IPS-20b (cell line): ENCODE data around the gene GFI1.

Experiments
- H3K27ac ChIP-seq: one replicate; pipeline ENCODE4 v1.5.1; 2013; ENCODE audit warnings: low read length
- H3K27me3 ChIP-seq: 2 replicates; pipeline ENCODE4 v1.6.1; 2013; ENCODE audit warnings: mild to moderate bottlenecking, low read length, inconsistent platforms; ENCODE audit not compliant: insufficient read depth
- H3K36me3 ChIP-seq: 2 replicates; pipeline ENCODE4 v1.6.1; 2013; ENCODE audit warnings: low read depth, mild to moderate bottlenecking, inconsistent platforms, low read length, moderate library complexity; ENCODE audit not compliant: insufficient read depth
- H3K4me1 ChIP-seq: 2 replicates; pipeline ENCODE4 v1.6.1; 2013; ENCODE audit warnings: mild to moderate bottlenecking, control low read depth, inconsistent platforms, low read length, moderate library complexity; ENCODE audit not compliant: insufficient read depth
- H3K4me3 ChIP-seq: 2 replicates; pipeline ENCODE4 v1.5.1; 2013; ENCODE audit warnings: mild to moderate bottlenecking, low read length, inconsistent platforms
- H3K9ac ChIP-seq: 2 replicates; pipeline ENCODE4 v1.6.1; 2013; ENCODE audit warnings: low read depth, mild to moderate bottlenecking, inconsistent platforms, low read length, moderate library complexity
- H3K9me3 ChIP-seq: 2 replicates; pipeline ENCODE4 v1.6.1; 2013; ENCODE audit warnings: mild to moderate bottlenecking, low read depth, low read length, inconsistent platforms; ENCODE audit not compliant: insufficient read depth

Gene GFI1

DNA sequence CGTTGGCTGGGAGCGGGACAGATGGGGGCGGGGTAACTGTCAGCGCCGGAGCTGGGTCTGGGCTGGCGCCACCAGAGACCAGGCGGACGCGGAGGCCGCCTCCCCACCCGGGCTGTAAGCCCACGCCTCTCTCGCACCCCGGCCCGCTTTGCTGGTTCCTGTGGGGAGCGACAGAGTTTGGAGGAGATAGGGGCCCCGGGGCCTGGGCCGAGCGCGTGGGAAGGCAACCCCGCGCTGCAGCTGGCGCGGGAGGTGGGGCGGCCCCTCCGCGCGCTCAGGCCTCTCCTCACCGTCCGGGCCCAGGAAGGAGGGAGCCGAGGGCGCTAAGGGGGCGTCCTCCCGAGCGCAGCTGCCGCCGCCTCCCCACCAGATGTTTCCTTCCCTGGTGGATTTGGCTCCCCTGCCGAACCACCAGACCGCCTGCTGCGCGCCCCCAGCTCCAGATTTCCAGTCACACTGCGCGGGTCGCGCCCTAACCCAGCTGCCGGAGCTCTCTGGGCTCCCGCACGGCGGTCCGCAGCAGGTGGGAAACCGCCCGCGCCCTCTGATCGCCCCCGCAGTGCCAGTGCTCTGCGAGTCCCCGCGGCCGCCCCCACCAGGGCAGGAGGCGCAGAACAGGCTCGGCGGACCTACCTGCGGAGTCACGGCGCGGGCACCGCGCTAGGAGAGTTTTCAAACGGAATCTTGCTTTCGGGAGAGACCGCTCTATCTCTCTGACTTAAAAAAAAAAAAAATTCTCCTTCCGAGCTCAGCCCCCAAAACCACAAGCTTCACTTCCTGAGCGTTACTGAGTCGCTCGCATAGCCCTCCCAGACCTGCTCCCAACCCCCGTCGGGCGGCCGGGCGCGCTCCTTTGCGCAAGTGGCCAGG lies 1.1 kb downstream of the GFI1 start:
- Histone ChIP-seq H3K27ac (no peak overlapping the region), H3K4me3 (peak overlapping the region; percentile 62), H3K27me3 (peaks cover 99% of the 10 kb centered on the region), H3K9me3 (no peaks in the 10 kb centered on the region; the same call in 1 of the 2 replicates), H3K36me3 (no peaks in the 10 kb centered on the region), H3K4me1 (peaks cover 11% of the 10 kb centered on the region; the same call in 1 of the 2 replicates), H3K9ac (no peak overlapping the region)

- H3K9me3 ChIP-seq: peaks cover 4% of the 10 kb centered on the region; the same call in 1 of the 2 replicates
- H3K36me3 ChIP-seq: no peaks in the 10 kb centered on the region
- peaks cover 11% of the 10 kb centered on the region; the same call in 1 of the 2 replicates for H3K4me1 ChIP-seq
- H3K27me3 ChIP-seq: peaks cover 100% of the 10 kb centered on the region
- no peak overlapping the region for H3K27ac ChIP-seq
- H3K4me3 ChIP-seq: peak overlapping the region; percentile 62
- no peak overlapping the region for H3K9ac ChIP-seq
Observed at GRCh38 chr1:92484472-92485380, 2.0 kb downstream of the GFI1 start.

- peak overlapping the region; percentile 62 for H3K4me3 ChIP-seq
- H3K4me1 ChIP-seq: peaks cover 11% of the 10 kb centered on the region; the same call in 1 of the 2 replicates
- H3K9ac ChIP-seq: no peak overlapping the region
- H3K9me3 ChIP-seq: peaks cover 7% of the 10 kb centered on the region; the same call in 1 of the 2 replicates
- peaks cover 100% of the 10 kb centered on the region for H3K27me3 ChIP-seq
- H3K27ac ChIP-seq: no peak overlapping the region
- H3K36me3 ChIP-seq: no peaks in the 10 kb centered on the region
Observed at GRCh38 chr1:92483610-92484471, 2.9 kb downstream of the GFI1 start.

GRCh38 chr1:92482665-92483609 lies 3.8 kb downstream of the GFI1 start:
- Histone ChIP-seq H3K9me3 (peaks cover 7% of the 10 kb centered on the region; the same call in 1 of the 2 replicates), H3K4me1 (peaks cover 11% of the 10 kb centered on the region; the same call in 1 of the 2 replicates), H3K27ac (no peak overlapping the region), H3K36me3 (no peaks in the 10 kb centered on the region), H3K4me3 (peak overlapping the region; percentile 62), H3K27me3 (peaks cover 100% of the 10 kb centered on the region), H3K9ac (no peak overlapping the region)

- peaks cover 7% of the 10 kb centered on the region; the same call in 1 of the 2 replicates for H3K9me3 ChIP-seq
- H3K9ac ChIP-seq: no peak overlapping the region
- no peaks in the 10 kb centered on the region for H3K36me3 ChIP-seq
- H3K27ac ChIP-seq: no peak overlapping the region
- peaks cover 100% of the 10 kb centered on the region for H3K27me3 ChIP-seq
- peaks cover 11% of the 10 kb centered on the region; the same call in 1 of the 2 replicates for H3K4me1 ChIP-seq
- H3K4me3 ChIP-seq: peak overlapping the region; percentile 62; the same call in 1 of the 2 replicates
Observed at GRCh38 chr1:92481971-92482664, 4.6 kb downstream of the GFI1 start.

GRCh38 chr1:92481599-92481925 lies 5.2 kb downstream of the GFI1 start:
- Histone ChIP-seq H3K9ac (no peak overlapping the region), H3K36me3 (no peaks in the 10 kb centered on the region), H3K27me3 (peaks cover 100% of the 10 kb centered on the region), H3K9me3 (peaks cover 7% of the 10 kb centered on the region; the same call in 1 of the 2 replicates), H3K4me1 (peaks cover 11% of the 10 kb centered on the region; the same call in 1 of the 2 replicates), H3K27ac (no peak overlapping the region), H3K4me3 (peak overlapping the region; percentile 55; the same call in 1 of the 2 replicates)

- Histone ChIP-seq H3K9me3 (peaks cover 7% of the 10 kb centered on the region; the same call in 1 of the 2 replicates), H3K9ac (no peak overlapping the region), H3K36me3 (no peaks in the 10 kb centered on the region), H3K4me1 (peaks cover 11% of the 10 kb centered on the region; the same call in 1 of the 2 replicates), H3K27ac (no peak overlapping the region), H3K4me3 (peak overlapping the region; percentile 55; the same call in 1 of the 2 replicates), H3K27me3 (peaks cover 100% of the 10 kb centered on the region)
Observed at GRCh38 chr1:92480813-92481598, 5.7 kb downstream of the GFI1 start.

DNA sequence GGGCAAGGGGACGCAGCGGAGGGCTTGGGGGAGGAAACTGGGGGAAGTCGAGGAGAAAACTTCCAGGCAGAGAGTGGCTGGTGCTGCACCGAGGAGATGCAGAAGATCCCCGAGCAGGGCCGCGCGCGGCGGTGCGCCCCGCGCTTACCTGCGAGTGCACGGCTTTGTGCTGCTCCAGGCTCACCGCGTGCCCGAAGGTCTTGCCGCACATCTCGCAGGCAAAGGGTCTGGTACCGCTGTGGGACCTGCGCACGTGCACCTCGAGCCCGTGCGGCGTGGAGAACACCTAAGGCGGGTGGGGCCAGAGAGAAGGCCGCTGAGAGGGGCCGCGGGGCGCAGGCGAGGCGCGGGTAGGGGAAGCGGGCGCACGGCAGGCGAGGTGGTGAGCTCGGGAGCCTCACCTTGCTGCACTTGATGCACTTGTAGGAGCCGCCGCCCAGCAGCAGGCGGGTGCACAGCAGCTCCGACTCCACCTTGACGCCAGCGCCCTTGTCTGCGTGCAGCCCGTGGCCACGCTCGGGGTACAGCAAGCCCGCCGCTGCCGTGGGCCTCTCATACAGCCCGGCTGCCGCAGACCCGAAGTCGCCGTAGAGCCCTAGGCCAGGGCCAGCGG lies 6.4 kb downstream of the GFI1 start:
- peak overlapping the region; percentile 55; the same call in 1 of the 2 replicates for H3K4me3 ChIP-seq

DNA sequence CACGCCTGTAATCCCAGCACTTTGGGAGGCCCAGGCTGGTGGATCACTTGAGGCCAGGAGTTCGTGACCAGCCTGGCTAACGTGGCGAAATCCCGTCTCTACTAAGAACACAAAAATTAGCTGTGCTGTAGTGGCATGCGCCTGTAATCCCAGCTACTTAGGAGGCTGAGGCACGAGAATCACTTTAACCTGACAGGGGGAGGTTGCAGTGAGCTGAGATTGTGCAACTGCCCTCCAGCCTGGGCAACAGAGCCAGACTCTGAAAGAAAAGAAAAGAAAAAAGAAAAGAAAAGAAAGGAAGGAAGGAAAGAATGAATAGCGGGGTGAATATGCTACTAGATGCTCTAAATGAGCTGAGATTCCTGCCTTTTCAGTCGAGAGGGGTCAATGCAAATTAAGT lies 7.1 kb downstream of the GFI1 start:
- Histone ChIP-seq H3K9me3 (peaks cover 7% of the 10 kb centered on the region; the same call in 1 of the 2 replicates), H3K27ac (no peak overlapping the region), H3K9ac (no peak overlapping the region), H3K36me3 (no peaks in the 10 kb centered on the region), H3K4me1 (peaks cover 11% of the 10 kb centered on the region; the same call in 1 of the 2 replicates), H3K27me3 (peaks cover 100% of the 10 kb centered on the region), H3K4me3 (peak overlapping the region; percentile 55; the same call in 1 of the 2 replicates)

More for the DNA sequence above, 6.4 kb downstream of the GFI1 start:
- H3K36me3 ChIP-seq: no peaks in the 10 kb centered on the region
- peaks cover 7% of the 10 kb centered on the region; the same call in 1 of the 2 replicates for H3K9me3 ChIP-seq
- H3K4me1 ChIP-seq: peaks cover 11% of the 10 kb centered on the region; the same call in 1 of the 2 replicates
- no peak overlapping the region for H3K27ac ChIP-seq
- no peak overlapping the region for H3K9ac ChIP-seq
- peaks cover 100% of the 10 kb centered on the region for H3K27me3 ChIP-seq
